HG02623 (cell line): ENCODE results near the gene ZNF304.
A peak's percentile ranks its signal among the peaks of the same experiment; 100 is the strongest.

Experiments
- ATAC-seq: cut with Tn5 transposase; IDR thresholded peaks from one replicate; pipeline ENCODE4 v1.9.1; 2021; ENCODE audit warnings: moderate library complexity; ENCODE audit not compliant: unreplicated experiment

ZNF304 gene

GRCh38 chr19:57350877-57351805 is at the start of gene ZNF304:
TSS of gene ZNF304 (plus strand) at chr19:57351271. CDS start at chr19:57351665, 394 bp downstream.
- peak; percentile 87 for ATAC-seq

DNA sequence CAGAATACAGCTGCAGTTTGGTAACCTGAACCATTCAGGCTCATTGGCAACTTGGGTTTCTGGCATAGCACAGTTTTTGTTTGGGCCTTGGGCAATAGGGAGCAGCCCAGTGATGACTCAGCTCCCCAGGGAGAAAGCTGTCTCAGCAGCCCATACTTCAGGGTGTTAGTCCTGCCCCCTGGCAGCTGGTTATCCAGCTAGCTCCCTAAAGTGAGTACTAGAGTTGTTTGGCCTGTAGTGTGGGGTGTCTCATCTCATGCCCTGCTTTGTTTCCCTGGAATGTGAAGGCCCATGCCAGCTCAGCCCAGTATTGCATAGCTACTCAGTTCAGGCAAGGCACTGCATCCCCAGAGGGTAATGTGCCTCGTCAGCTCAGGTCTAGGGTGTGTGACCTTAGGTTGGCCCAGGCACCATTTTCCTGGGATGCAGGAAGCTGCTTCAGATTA is 49.0 kb upstream of the ZNF304 start:
- no peak for ATAC-seq

DNA sequence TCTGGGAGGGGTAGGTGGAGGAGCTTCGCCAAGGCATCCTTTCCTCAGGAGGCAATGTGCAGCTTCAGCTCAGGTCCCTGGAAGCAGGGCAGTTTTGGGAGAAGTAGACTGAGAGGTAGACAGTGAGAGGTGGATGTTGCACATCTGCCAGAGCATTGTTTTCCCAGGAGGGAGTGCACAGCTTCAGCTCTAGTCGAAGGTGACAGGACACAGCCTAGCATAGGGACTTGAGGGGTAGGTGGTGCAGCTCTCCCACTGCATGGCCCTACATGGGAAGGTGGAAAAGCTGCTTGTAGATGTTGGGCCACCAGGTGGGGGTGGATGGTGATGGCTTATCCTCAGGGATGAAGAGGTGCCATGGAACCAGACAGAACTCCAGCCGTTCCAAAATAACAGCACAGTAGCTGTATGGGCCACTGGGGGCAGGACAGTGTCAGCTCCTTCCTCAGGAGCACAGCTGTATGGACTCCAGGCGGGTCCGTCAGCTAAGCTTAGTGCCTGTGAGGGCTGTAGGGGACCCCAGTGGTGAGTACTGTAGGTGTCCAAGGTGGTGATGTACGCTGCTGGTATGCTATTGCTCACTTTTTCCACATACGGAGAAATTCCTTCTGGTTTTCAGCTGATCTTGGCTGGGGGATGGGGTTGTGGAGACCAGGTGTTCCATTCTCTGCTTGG is 48.2 kb upstream of the ZNF304 start:
- ATAC-seq: no peak

DNA sequence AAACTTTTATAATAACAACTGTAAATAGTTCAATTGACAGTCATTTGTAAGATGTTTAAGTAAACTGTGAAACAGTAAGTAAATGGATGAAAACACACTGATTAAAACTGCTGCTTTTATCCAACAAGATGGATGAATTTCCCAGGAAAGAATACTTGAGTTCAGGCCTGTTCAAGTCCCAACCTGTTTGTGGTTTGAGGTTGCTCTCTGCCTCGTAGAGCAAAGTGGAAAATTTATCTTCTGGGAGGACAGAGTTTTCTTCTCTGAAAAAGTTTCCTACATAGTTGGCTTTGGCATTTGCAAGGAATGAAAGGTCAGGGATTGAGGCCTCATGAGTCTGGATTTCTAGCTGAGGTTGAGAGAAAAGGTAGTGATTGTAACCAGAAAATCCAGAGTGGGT is 46.0 kb upstream of the ZNF304 start:
- no peak for ATAC-seq

DNA sequence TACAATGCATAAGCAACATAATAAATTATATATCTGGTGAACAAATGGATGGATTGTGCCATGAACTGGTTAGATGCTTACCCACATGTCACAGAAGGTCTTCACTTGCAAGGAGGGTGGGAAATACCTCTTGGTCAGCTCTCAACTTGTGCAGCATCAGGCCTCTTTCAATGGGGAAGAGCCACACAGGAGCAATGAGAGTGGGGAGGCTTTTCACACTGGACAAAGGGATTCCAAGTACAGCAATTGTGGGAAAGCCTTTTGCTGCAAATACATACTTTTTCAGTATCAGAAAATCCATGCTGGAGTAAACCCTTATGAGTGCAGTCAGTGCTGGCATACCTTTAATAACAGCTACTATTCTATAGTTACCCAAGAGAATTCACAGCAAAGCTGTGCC is 42.6 kb upstream of the ZNF304 start:
- ATAC-seq: no peak

DNA sequence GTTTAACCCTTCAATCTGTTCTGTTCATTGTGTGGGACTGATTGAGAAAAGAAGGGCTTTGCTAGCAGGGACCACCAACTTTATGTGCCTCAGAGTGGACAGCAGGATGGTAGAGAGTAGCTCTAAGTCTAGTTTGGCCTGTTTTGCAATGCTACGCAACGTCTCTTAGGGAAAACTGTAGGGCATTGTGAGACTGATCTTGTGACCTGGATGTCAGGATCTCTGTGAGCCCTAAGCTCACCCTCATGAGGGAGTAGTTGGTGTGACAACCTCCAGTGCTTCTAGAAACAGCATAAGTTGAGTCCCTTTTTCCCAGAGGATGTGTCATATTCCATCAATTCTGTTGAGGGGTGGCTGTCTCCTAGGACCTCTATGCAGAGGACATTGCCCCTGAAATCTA is 40.3 kb upstream of the ZNF304 start:
- no peak for ATAC-seq

GRCh38 chr19:57314146-57314545 is 36.9 kb upstream of the ZNF304 start:
- no peak for ATAC-seq

DNA sequence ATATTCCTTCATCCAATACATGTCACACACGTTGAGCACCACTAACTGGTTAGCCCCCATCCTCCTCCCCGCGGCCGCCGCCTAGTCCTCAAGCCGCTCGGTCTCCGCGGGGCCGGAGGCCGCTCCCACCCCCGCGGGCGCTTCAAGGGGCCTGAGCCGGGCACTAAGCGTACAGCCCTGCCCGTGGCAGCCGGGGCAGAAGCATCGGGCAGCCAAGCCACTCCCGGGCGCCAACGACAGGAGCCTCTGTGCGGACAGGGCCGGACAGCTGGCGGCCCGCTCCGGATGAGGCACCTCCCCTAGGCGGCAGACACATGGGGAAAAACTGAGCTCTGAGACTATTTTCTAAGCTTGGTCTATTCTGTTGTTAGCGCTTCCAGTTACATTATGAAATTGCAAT is 33.6 kb upstream of the ZNF304 start:
- no peak for ATAC-seq

GRCh38 chr19:57319869-57320179 is 31.2 kb upstream of the ZNF304 start:
- ATAC-seq: no peak

- peak; percentile 97 for ATAC-seq
These were observed 30.6 kb upstream of the ZNF304 start, which contains the start of gene ZNF543 for GRCh38 chr19:57320180-57321084. TSS of gene ZNF543 (plus strand) at chr19:57320472. CDS start at chr19:57320854, 382 bp downstream.

- no peak for ATAC-seq
These were observed 30.0 kb upstream of the ZNF304 start for GRCh38 chr19:57321116-57321515.

- no peak for ATAC-seq
These were observed 29.3 kb upstream of the ZNF304 start for GRCh38 chr19:57321751-57322150.

GRCh38 chr19:57324992-57325391 is 26.1 kb upstream of the ZNF304 start:
- no peak for ATAC-seq

GRCh38 chr19:57327993-57328392 is 23.1 kb upstream of the ZNF304 start:
- ATAC-seq: no peak

DNA sequence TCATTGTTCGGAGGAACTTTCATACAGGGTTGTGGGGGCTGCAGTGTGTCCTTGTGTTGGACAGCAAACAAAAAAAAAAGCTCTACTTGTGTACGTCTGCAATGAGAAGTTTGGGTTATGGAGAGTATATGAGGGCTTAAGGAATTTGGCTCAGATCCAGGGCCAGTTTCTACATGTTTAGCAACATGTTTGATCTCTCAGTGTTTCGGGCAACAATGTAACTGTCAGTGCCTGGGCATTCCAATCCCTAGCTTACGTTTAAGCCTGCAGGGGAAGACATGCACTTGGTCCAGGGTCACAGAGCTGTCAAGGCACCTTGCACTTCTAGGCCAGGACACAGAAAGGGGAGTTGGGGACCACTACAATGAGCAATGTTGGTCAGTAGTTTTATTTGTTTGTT is 16.9 kb upstream of the ZNF304 start:
- no peak for ATAC-seq

- ATAC-seq: no peak
These were observed 12.2 kb upstream of the ZNF304 start for GRCh38 chr19:57338877-57339276.

GRCh38 chr19:57342582-57342981 is 8.5 kb upstream of the ZNF304 start:
- no peak for ATAC-seq

GRCh38 chr19:57348136-57348535 is 2.9 kb upstream of the ZNF304 start:
- ATAC-seq: no peak

DNA sequence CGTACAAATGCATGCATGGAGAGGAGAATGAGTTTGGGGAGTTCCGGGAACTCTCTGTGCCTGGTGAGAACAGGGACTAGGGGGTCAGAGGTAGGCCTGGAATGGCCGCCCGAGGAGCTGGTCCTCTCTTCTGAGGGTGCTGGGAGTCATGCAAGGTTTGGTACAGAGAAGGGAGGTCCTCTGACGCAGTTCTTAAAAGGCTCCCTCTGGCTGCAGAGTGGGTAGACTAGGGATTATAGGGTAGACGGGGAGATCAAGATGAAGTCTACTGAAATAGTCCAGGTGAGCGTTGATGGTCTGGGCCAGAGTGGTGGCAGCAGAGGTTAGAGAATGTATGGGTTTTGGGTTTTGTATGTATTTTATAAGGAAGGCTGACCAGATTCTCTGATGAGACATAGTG is 796 bp downstream of the ZNF304 start:
- no peak for ATAC-seq

- ATAC-seq: no peak
These were observed 4.8 kb downstream of the ZNF304 start for GRCh38 chr19:57355916-57356315.

- no peak for ATAC-seq
These were observed 6.3 kb downstream of the ZNF304 start for GRCh38 chr19:57357406-57357805.
